Body of pancreas (tissue), 4 donors: ENCODE data around the gene NTRK2.

Experiments used
- POLR2A ChIP-seq, 3 donors: fragments of 450-650 bp; IDR thresholded peaks; one replicate each; pipeline ENCODE4 v1.6.1; 2016; ENCODE audit warnings: antibody characterized with exemption in 3 of 3, mild to moderate bottlenecking in 2 of 3
- TF ChIP-seq, protein P1 (sequence below), 7 experiments: fragments of 450-650 bp in 4 of 7; fragments of 200-600 bp in 3 of 7; sonication (generic) in 3 of 7; IDR thresholded peaks; one replicate each; pipeline ENCODE4 v1.5.1; 2016 to 2019; ENCODE audit warnings: antibody characterized with exemption in 7 of 7

- no peak for TF ChIP-seq POLR2A (IDR thresholded peaks at IDR 0.05)
- TF ChIP-seq, protein P1, sequence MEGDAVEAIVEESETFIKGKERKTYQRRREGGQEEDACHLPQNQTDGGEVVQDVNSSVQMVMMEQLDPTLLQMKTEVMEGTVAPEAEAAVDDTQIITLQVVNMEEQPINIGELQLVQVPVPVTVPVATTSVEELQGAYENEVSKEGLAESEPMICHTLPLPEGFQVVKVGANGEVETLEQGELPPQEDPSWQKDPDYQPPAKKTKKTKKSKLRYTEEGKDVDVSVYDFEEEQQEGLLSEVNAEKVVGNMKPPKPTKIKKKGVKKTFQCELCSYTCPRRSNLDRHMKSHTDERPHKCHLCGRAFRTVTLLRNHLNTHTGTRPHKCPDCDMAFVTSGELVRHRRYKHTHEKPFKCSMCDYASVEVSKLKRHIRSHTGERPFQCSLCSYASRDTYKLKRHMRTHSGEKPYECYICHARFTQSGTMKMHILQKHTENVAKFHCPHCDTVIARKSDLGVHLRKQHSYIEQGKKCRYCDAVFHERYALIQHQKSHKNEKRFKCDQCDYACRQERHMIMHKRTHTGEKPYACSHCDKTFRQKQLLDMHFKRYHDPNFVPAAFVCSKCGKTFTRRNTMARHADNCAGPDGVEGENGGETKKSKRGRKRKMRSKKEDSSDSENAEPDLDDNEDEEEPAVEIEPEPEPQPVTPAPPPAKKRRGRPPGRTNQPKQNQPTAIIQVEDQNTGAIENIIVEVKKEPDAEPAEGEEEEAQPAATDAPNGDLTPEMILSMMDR (IDR thresholded peaks at IDR 0.05), result no peak
These were observed 158.5 kb downstream of the NTRK2 start for GRCh38 chr9:84828046-84828445.
